Body of pancreas (tissue), 4 donors: Measurements from ENCODE around the gene GTF2I. TPM values are rescaled to one million over a fixed set of nuclear protein-coding genes. Genes with fewer than 3 reads are reported as not detected.
"Not testable (repeated sequence)": the region's sequence is repeated elsewhere in the genome, so short reads cannot be mapped to it uniquely, and the experiment has no call there.

Experiments used
- ATAC-seq: fragments of 150-250 bp; one replicate; pipeline ENCODE4 v1.9.1; 2016
- DNase-seq, 4 donors: peaks; one replicate each; pipeline ENCODE4 v3.0.0-alpha.2; 2019
- H3K27ac ChIP-seq, 4 donors: fragments of 200-600 bp; sonication (generic); 1 replicate in 3 of 4; 2 replicates in 1 of 4; pipeline versions ENCODE4 v1.5.1 to v1.6.1; 2016 to 2019; ENCODE audit warnings: mild to moderate bottlenecking in 1 of 4, mixed read lengths in 1 of 4, moderate library complexity in 1 of 4
- H3K27me3 ChIP-seq, 2 donors: fragments of 200-600 bp; sonication (generic); one replicate each; pipeline ENCODE4 v1.6.0; 2016; ENCODE audit warnings: mild to moderate bottlenecking in 1 of 2
- H3K36me3 ChIP-seq, 2 donors: fragments of 200-600 bp; sonication (generic); replicated peaks in 1 of 2; 2 replicates each; pipeline ENCODE4 v1.5.1; 2016; ENCODE audit warnings: low read depth in 2 of 2; ENCODE audit not compliant: insufficient read depth in 1 of 2
- H3K4me1 ChIP-seq: fragments of 200-600 bp; sonication (generic); one replicate; pipeline ENCODE4 v1.6.0; 2016
- H3K4me3 ChIP-seq, 2 donors: fragments of 200-600 bp; sonication (generic); 1 replicate in 1 of 2; 2 replicates in 1 of 2; pipeline ENCODE4 v1.5.1; 2016 to 2019
- H3K9me3 ChIP-seq, 3 donors: fragments of 200-600 bp; sonication (generic); 1 replicate in 2 of 3; 2 replicates in 1 of 3; pipeline ENCODE4 v1.5.1; 2016
- POLR2A ChIP-seq, 3 donors: fragments of 450-650 bp; IDR thresholded peaks; one replicate each; pipeline ENCODE4 v1.6.1; 2016; ENCODE audit warnings: antibody characterized with exemption in 3 of 3, mild to moderate bottlenecking in 2 of 3
- WGBS, 2 donors: methylation state at CpG; one replicate each; pipeline ENCODE4 v1.1.5; 2017; 5-methylcytosine and 5-hydroxymethylcytosine counted together
- intact Hi-C: fragments of 100-400 bp; cut with DNase I; formaldehyde crosslinking; loops from one replicate; pipeline ENCODE4 v1.15.1; 2023
- total RNA-seq, 2 donors: library from RNA; depleted of rRNA; stranded (reverse); fragments of >200 nt; gene quantifications; one replicate each; pipeline ENCODE4 v1.1.0, GENCODE V29; 2016
- TF ChIP-seq, protein P1 (sequence below), 7 experiments: fragments of 450-650 bp in 4 of 7; fragments of 200-600 bp in 3 of 7; sonication (generic) in 3 of 7; IDR thresholded peaks; one replicate each; pipeline ENCODE4 v1.5.1; 2016 to 2019; ENCODE audit warnings: antibody characterized with exemption in 7 of 7

Gene GTF2I
- total RNA-seq, 2 donors from 2014 or later: 96.2 to 117 TPM

DNA sequence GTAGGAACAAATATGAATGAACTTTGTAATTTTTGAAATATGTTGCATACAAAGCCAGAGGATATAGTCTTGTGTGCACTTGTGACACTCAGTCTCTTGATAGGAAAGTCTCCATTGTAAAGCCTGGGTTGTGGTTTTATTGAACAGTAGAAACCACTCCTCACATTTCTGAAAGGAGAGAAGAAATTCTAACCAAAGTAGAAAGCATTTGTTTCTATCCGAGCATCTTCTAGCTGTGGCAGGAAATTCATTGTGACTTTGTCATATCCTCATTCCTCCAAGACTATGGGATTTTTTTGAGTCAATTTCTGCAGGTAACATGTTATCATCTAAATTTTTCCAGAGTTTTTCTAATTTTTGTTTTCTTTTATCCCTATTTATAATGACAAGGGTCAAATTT is 60.8 kb downstream of the GTF2I start:
- TF ChIP-seq POLR2A (IDR thresholded peaks at IDR 0.05): no peak
- TF ChIP-seq, protein P1, sequence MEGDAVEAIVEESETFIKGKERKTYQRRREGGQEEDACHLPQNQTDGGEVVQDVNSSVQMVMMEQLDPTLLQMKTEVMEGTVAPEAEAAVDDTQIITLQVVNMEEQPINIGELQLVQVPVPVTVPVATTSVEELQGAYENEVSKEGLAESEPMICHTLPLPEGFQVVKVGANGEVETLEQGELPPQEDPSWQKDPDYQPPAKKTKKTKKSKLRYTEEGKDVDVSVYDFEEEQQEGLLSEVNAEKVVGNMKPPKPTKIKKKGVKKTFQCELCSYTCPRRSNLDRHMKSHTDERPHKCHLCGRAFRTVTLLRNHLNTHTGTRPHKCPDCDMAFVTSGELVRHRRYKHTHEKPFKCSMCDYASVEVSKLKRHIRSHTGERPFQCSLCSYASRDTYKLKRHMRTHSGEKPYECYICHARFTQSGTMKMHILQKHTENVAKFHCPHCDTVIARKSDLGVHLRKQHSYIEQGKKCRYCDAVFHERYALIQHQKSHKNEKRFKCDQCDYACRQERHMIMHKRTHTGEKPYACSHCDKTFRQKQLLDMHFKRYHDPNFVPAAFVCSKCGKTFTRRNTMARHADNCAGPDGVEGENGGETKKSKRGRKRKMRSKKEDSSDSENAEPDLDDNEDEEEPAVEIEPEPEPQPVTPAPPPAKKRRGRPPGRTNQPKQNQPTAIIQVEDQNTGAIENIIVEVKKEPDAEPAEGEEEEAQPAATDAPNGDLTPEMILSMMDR (IDR thresholded peaks at IDR 0.05): no peak
- 86 to 96% methylated on average over 1 of the region's 1 CpG for WGBS, 2 donors

DNA sequence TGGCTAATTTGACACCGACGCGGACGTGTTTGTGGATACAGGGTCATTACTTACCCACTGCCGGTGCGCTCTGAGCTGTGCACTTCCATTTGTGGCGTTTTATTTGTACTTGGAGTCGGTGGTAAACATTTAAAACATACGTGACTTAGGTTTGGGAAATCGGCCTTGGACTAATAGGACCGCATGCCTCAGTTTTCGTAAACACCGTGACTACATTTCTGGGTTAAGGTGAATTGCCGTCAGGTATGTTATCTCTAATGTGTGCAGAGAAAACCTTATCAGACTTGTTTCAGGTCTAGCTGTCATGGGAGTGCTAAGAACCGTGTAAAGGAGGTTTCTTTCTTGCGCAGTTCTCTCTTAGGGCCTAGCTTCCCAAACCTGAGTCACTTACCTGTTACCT is 64.6 kb downstream of the GTF2I start:
- WGBS, 2 donors: 49 to 60% methylated on average over 16 of the region's 16 CpGs
- intact Hi-C loops: no loop called here

More for the DNA sequence above, 60.8 kb downstream of the GTF2I start:
- Histone ChIP-seq H3K36me3 (peaks cover 9 to 13% of the 10 kb centered on the region in 2 donors), H3K9me3 (no peaks in the 10 kb centered on the region), H3K27ac (no peak overlapping the region), H3K27me3 (no peaks in the 10 kb centered on the region), H3K4me1 (no peaks in the 10 kb centered on the region), H3K4me3 (no peak overlapping the region)
- intact Hi-C loops: no loop called here
- DNase-seq (no peak), ATAC-seq (no peak)

DNA sequence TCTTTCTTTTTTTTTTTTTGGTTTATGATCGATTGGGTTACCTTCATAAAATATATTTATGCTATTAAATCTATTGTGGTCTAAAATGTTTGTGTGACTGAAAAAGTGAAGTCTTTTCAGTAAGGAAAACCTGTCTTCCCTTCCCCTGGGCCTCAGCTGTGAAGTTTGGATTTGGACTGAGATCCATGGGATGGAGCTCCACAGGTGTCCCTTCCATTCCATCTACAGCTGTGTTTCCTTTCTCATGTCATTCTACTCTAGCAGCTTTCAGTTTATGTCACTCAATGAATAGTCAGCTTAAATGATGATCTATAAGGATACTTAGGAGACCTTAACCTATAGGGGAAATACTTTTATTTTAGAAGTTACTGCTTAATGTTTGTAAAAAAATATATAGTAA is 68.3 kb downstream of the GTF2I start:
- no peak for DNase-seq
- Histone ChIP-seq H3K27ac (no peak overlapping the region), H3K4me3 (no peak overlapping the region), H3K27me3 (no peaks in the 10 kb centered on the region), H3K36me3 (no peaks in the 10 kb centered on the region), H3K9me3 (no peaks in the 10 kb centered on the region), H3K4me1 (no peaks in the 10 kb centered on the region)
- ATAC-seq: no peak
- WGBS, 2 donors: 83 to 86% methylated on average over 1 of the region's 1 CpG
- no peak for TF ChIP-seq POLR2A (IDR thresholded peaks at IDR 0.05)
- TF ChIP-seq, protein P1 (IDR thresholded peaks at IDR 0.05): no peak
- intact Hi-C loops: no loop called here

More for the DNA sequence above, 64.6 kb downstream of the GTF2I start:
- no peaks in the 10 kb centered on the region for H3K9me3 ChIP-seq
- no peaks in the 10 kb centered on the region for H3K27me3 ChIP-seq
- peak in 3 of 4 donors; percentile 14 to 27 (median 24) for DNase-seq
- H3K4me3 ChIP-seq: no peak overlapping the region
- peak overlapping the region in 2 of 4 donors; percentile 5 to 36 for H3K27ac ChIP-seq
- TF ChIP-seq POLR2A (IDR thresholded peaks at IDR 0.05): no peak
- TF ChIP-seq, protein P1 (IDR thresholded peaks at IDR 0.05): no peak
- H3K4me1 ChIP-seq: no peaks in the 10 kb centered on the region
- H3K36me3 ChIP-seq: peaks cover 9 to 13% of the 10 kb centered on the region in 2 donors
- ATAC-seq: peak; percentile 55

DNA sequence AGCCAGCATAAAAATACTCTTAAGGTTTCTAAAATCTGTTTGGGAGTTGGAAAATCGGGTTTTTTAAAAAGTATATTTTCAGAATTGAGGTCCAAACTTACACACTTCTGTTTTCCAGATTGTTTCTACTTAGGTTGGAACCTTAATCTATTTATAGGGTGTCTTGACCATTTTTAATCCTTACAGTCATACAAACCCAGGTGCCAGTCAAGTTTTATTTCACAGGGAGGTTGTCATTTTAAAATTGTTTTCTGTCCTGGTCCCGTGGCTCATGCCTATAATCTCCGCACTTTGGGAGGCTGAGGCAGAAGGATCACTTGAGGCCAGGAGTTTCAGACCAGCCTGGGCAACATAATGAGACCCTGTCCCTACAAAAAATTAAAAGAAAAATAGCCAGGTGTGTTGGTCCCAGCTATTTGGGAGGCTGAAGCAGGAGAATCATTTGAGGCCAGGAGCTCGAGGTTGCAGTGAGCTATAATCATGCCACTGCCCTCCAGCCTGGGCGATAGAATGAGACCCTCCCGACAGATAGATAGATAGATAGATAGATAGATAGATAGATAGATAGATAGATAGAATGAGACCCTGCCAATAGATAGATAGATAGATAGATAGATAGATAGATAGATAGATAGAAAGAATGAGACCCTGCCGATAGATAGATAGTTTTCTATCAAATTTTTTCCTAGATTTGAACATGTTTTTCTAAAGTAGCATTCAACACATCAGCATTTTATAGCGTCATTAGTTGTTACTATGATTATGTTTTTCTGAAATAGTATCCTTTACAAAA is 69.0 kb downstream of the GTF2I start:
- Histone ChIP-seq H3K27me3 (no peaks in the 10 kb centered on the region), H3K9me3 (no peaks in the 10 kb centered on the region), H3K27ac (no peak overlapping the region), H3K36me3 (no peaks in the 10 kb centered on the region), H3K4me3 (no peak overlapping the region), H3K4me1 (no peaks in the 10 kb centered on the region)
- DNase-seq (no peak), ATAC-seq (no peak)
- TF ChIP-seq, protein P1 (IDR thresholded peaks at IDR 0.05): no peak
- no peak for TF ChIP-seq POLR2A (IDR thresholded peaks at IDR 0.05)
- 85 to 90% methylated on average over 8 of the region's 8 CpGs for WGBS, 2 donors
- intact Hi-C loops: no loop called here

DNA sequence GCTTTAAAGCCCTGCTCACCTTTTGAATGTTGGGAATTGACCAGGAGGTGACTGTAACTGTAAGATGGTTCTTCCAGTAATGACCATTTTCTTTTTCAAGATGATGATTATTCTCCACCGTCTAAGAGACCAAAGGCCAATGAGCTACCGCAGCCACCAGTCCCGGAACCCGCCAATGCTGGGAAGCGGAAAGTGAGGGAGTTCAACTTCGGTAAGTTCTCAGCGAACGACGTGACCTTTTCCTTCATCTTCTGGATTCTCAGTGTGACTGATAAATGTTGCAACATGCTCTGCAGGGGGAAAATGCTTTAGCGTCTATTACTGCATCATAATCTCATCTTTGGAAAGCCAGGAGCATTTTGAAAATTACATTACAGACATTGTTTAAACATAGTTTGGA is 71.2 kb downstream of the GTF2I start:
- ATAC-seq, DNase-seq, H3K4me1 ChIP-seq, H3K4me3 ChIP-seq, H3K36me3 ChIP-seq, H3K9me3 ChIP-seq, H3K27ac ChIP-seq, H3K27me3 ChIP-seq, intact Hi-C loops: not testable (repeated sequence)
- no CpG with 5 or more reads among the region's 10 CpGs for WGBS, 2 donors

DNA sequence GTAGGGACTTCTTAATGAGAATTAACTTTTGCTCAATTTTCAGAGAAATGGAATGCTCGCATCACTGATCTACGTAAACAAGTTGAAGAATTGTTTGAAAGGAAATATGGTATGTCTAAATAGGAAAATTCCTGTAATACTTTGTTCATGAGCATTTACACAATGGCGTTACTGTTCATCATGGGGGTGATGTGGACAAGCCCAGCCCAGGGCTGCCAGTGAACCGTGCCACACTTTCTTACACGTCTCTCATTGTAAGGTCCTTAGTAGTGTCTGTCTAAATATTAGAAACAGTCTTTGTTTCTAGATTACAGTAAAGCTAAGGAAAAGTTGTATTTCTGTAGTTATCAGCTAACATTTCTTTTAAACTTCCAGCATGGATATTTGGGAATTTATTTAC is 72.7 kb downstream of the GTF2I start:
- H3K9me3 ChIP-seq: not testable (repeated sequence)
- WGBS, 2 donors: no CpG with 5 or more reads among the region's 5 CpGs

DNA sequence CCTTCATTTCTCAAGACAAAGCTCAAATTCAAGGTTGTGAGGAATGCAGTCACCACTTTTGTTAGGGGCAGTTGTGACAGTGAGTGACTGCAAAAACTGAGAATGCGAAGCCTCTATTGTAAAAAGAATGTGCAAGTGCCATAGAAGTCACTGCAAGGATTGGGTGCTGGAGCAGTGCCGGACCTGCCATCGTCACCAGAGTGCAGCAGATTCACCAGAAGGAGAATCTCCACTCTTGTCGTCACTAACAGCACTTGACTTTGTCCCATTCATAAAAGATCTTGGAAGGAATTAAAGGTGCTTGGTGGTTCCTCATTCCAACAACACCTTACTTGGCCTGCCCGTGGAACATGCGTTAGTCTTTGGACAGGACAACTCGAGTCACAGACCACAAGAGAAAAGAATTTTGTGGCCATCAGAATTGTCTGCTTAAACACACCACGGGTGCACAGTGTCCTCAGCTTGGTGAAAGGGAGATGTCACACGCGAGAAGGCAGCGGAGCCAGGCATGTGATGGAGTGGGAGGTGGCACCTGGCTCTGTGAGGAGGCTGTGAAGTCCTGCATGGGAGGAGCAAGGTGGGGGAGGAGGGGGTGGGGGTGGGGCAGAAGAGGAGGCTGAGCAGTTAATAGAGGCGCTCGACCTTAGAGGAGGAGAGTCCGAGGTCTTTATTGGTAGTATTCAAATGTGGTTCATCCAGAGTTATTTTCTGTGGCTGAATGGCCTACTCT is 82.6 kb downstream of the GTF2I start:
- DNase-seq, H3K36me3 ChIP-seq, H3K9me3 ChIP-seq, H3K27ac ChIP-seq, ATAC-seq, H3K4me1 ChIP-seq, intact Hi-C loops, H3K4me3 ChIP-seq, H3K27me3 ChIP-seq: not testable (repeated sequence)
- no CpG with 5 or more reads among the region's 14 CpGs for WGBS, 2 donors

More for the DNA sequence above, 72.7 kb downstream of the GTF2I start:
- H3K27me3 ChIP-seq, intact Hi-C loops, H3K4me1 ChIP-seq, H3K36me3 ChIP-seq, DNase-seq, H3K4me3 ChIP-seq, H3K27ac ChIP-seq, ATAC-seq: not testable (repeated sequence)
